Osteoblast (primary cell): Measurements from ENCODE around the gene LRFN4. TPM values are rescaled to one million over a fixed set of nuclear protein-coding genes. Genes with fewer than 3 reads are reported as not detected.

ENCODE experiments used
- DNase-seq: peaks from one replicate; pipeline ENCODE4 v3.0.0; 2011; ENCODE audit warnings: low spot score, mixed read lengths; ENCODE audit not compliant: insufficient read length; ENCODE audit errors: missing footprints
- H2AFZ ChIP-seq: 2 replicates; pipeline ENCODE4 v1.6.0; 2011; ENCODE audit warnings: mild to moderate bottlenecking, low read length
- H3K27ac ChIP-seq: 2 replicates; pipeline ENCODE4 v1.5.1; 2011; ENCODE audit warnings: mild to moderate bottlenecking, low read depth, low read length, moderate library complexity
- H3K27me3 ChIP-seq: 2 replicates; pipeline ENCODE4 v1.6.0; 2012; ENCODE audit warnings: mild to moderate bottlenecking, control low read depth, inconsistent platforms, low read length, moderate library complexity; ENCODE audit not compliant: insufficient read depth
- H3K36me3 ChIP-seq: 2 replicates; pipeline ENCODE4 v1.5.1; 2011; ENCODE audit warnings: mild to moderate bottlenecking, low read length, control low read depth, moderate library complexity; ENCODE audit not compliant: insufficient read depth
- H3K4me1 ChIP-seq: 2 replicates; pipeline ENCODE4 v1.5.1; 2011; ENCODE audit warnings: mild to moderate bottlenecking, low read length, control low read depth, moderate library complexity; ENCODE audit not compliant: insufficient read depth
- H3K4me2 ChIP-seq: 2 replicates; pipeline ENCODE4 v1.6.0; 2011; ENCODE audit warnings: mild to moderate bottlenecking, low read length; ENCODE audit not compliant: insufficient read depth
- H3K4me3 ChIP-seq: fragments of 200-600 bp; sonication (generic); 3 replicates; pipeline ENCODE4 v1.5.1; 2012; ENCODE audit warnings: mild to moderate bottlenecking, low read length, inconsistent platforms; ENCODE audit not compliant: insufficient read depth
- H3K79me2 ChIP-seq: 2 replicates; pipeline ENCODE4 v1.6.0; 2012; ENCODE audit warnings: mild to moderate bottlenecking, low read length, control low read depth, inconsistent platforms; ENCODE audit not compliant: insufficient read depth
- H3K9me3 ChIP-seq: 2 replicates; pipeline ENCODE4 v1.5.1; 2011; ENCODE audit warnings: low read depth, low read length, control low read depth
- H4K20me1 ChIP-seq: 2 replicates; pipeline ENCODE4 v1.6.0; 2012; ENCODE audit warnings: mild to moderate bottlenecking, low read length, control low read depth; ENCODE audit not compliant: insufficient read depth
- CTCF ChIP-seq: IDR thresholded peaks from 2 replicates; pipeline ENCODE4 v1.5.1; 2011; ENCODE audit warnings: mild to moderate bottlenecking, low read depth, low read length, moderate library complexity; ENCODE audit errors: extremely low read depth
- total RNA-seq: library from RNA; depleted of rRNA; stranded (reverse); fragments of >200 nt; gene quantifications from 2 replicates; pipeline ENCODE4 v1.2.3, GENCODE V29; 2012

The LRFN4 gene
- total RNA-seq, 1 donor, result 16.3 TPM

GRCh38 chr11:66845143-66845875 lies 11.6 kb upstream of the LRFN4 start:
- H3K4me3 ChIP-seq, result no peak overlapping the region
- H2AFZ ChIP-seq, result no peak overlapping the region
- peaks cover 27% of the 10 kb centered on the region for H3K36me3 ChIP-seq
- H3K79me2 ChIP-seq, result peaks cover 54% of the 10 kb centered on the region
- H3K9me3 ChIP-seq, result no peaks in the 10 kb centered on the region
- H3K4me1 ChIP-seq, result peaks cover 21% of the 10 kb centered on the region
- H3K27me3 ChIP-seq, result no peaks in the 10 kb centered on the region
- TF ChIP-seq CTCF, result no peak
- DNase-seq, result peak; percentile 72
- H3K4me2 ChIP-seq, result no peak overlapping the region
- H3K27ac ChIP-seq, result no peak overlapping the region
- H4K20me1 ChIP-seq, result peaks cover 30% of the 10 kb centered on the region

- Histone ChIP-seq H3K9me3 (no peaks in the 10 kb centered on the region), H3K27me3 (no peaks in the 10 kb centered on the region), H3K79me2 (peaks cover 48% of the 10 kb centered on the region), H3K4me1 (peaks cover 21% of the 10 kb centered on the region), H3K36me3 (peaks cover 27% of the 10 kb centered on the region), H4K20me1 (peaks cover 26% of the 10 kb centered on the region), H3K4me2 (no peak overlapping the region), H3K27ac (no peak overlapping the region), H3K4me3 (no peak overlapping the region), H2AFZ (no peak overlapping the region)
- TF ChIP-seq CTCF, result no peak
- peak; percentile 34 for DNase-seq
Measured at GRCh38 chr11:66845876-66846212, 11.0 kb upstream of the LRFN4 start.

GRCh38 chr11:66846671-66847091 lies 10.2 kb upstream of the LRFN4 start:
- peak overlapping the region; percentile 8 for H3K27ac ChIP-seq
- no peak overlapping the region for H3K4me3 ChIP-seq
- H4K20me1 ChIP-seq, result peaks cover 21% of the 10 kb centered on the region
- H3K36me3 ChIP-seq, result peaks cover 27% of the 10 kb centered on the region
- H3K27me3 ChIP-seq, result no peaks in the 10 kb centered on the region
- peaks cover 17% of the 10 kb centered on the region for H3K4me1 ChIP-seq
- H2AFZ ChIP-seq, result no peak overlapping the region
- peak; percentile 76 for DNase-seq
- H3K4me2 ChIP-seq, result no peak overlapping the region
- TF ChIP-seq CTCF, result no peak
- H3K79me2 ChIP-seq, result peaks cover 42% of the 10 kb centered on the region
- no peaks in the 10 kb centered on the region for H3K9me3 ChIP-seq

DNA sequence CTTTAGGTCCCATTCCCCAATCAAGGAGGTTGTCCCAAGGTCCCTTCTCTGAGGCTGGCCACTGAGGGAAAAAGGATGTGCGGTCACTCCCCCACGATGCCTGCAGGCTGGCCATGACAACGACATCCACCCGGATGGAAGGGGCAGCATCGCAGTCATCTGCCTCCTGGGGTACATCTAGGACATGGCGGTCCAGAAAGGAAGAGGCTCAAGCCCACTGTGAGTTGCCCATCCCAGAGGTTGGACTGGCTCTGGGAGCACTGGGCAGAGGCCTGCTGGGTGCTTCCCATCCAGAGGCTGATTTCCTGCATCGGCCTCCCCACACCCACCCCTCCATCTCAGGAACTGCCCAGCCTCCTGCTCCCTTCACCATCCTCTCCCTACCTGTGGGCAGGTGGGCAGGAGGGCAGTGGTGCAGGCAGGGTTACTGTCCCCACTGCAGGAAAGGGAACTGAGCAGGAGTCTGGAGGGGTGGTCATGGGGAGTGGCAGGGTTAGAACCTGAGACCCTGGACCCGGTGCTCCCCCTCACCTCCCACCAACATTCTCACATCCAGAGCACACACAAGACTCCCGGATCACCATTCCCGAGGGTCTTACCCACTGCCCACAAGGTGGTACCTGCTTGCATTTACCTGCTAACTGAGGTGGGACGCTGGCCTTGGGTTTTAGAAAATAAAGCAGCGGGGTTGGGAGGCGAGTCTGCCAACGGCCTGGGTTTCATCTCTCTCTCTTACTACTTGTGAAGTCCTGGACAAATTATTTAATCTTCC lies 9.2 kb upstream of the LRFN4 start:
- TF ChIP-seq CTCF, result no peak
- no peak overlapping the region for H3K27ac ChIP-seq
- peaks cover 9% of the 10 kb centered on the region for H3K4me1 ChIP-seq
- H3K79me2 ChIP-seq, result peaks cover 33% of the 10 kb centered on the region
- peaks cover 12% of the 10 kb centered on the region for H4K20me1 ChIP-seq
- H2AFZ ChIP-seq, result no peak overlapping the region
- no peaks in the 10 kb centered on the region for H3K27me3 ChIP-seq
- H3K4me3 ChIP-seq, result no peak overlapping the region
- no peak overlapping the region for H3K4me2 ChIP-seq
- no peaks in the 10 kb centered on the region for H3K9me3 ChIP-seq
- DNase-seq, result peak; percentile 62
- peaks cover 27% of the 10 kb centered on the region for H3K36me3 ChIP-seq
